Measurements from ENCODE around the gene MTRF1. TPM values are rescaled to one million over a fixed set of nuclear protein-coding genes. Genes with fewer than 3 reads are reported as not detected.

Gene MTRF1
- 10 to 100 TPM; 14.6 to 22.1 (median 16.9) TPM for polyA plus RNA-seq (ENCODE audit: insufficient read length in 4 of 4)

- peak; percentile 70 to 85 (median 74) for DNase-seq (ENCODE audit: low read depth in 4 of 4, low spot score in 3 of 4)
Measured at GRCh38 chr13:41263261-41263971, at the start of gene MTRF1. Gene MTRF1 (minus strand): TSS chr13:41263576. CDS start chr13:41260907, 2,669 bp downstream.

- DNase-seq (ENCODE audit: low read depth in 4 of 4, low spot score in 3 of 4): no peak
Measured at GRCh38 chr13:41313117-41313516, 49.7 kb upstream of the MTRF1 start.

GRCh38 chr13:41312176-41312500, 48.8 kb upstream of the MTRF1 start:
- peak in 2 of 4 donors; percentile 25 to 31 for DNase-seq (ENCODE audit: low read depth in 4 of 4, low spot score in 3 of 4)

GRCh38 chr13:41311406-41312175, 48.2 kb upstream of the MTRF1 start:
- peak in 3 of 4 donors; percentile 21 to 43 (median 24) for DNase-seq (ENCODE audit: low read depth in 4 of 4, low spot score in 3 of 4)

GRCh38 chr13:41310963-41311405, 47.6 kb upstream of the MTRF1 start, which contains the start of gene NAA16:
Gene NAA16 (plus strand): TSS chr13:41311267. CDS start chr13:41311529, 262 bp downstream.
- peak; percentile 83 to 89 (median 88) for DNase-seq (ENCODE audit: low read depth in 4 of 4, low spot score in 3 of 4)

- no peak for DNase-seq (ENCODE audit: low read depth in 4 of 4, low spot score in 3 of 4)
Measured at GRCh38 chr13:41307884-41308640, 44.7 kb upstream of the MTRF1 start.

GRCh38 chr13:41306271-41307145, 43.1 kb upstream of the MTRF1 start:
- no peak for DNase-seq (ENCODE audit: low read depth in 4 of 4, low spot score in 3 of 4)

- no peak for DNase-seq (ENCODE audit: low read depth in 4 of 4, low spot score in 3 of 4)
Measured at GRCh38 chr13:41304551-41304950, 41.2 kb upstream of the MTRF1 start.

GRCh38 chr13:41302743-41303142, 39.4 kb upstream of the MTRF1 start:
- DNase-seq (ENCODE audit: low read depth in 4 of 4, low spot score in 3 of 4): no peak

- no peak for DNase-seq (ENCODE audit: low read depth in 4 of 4, low spot score in 3 of 4)
Measured at GRCh38 chr13:41299316-41300094, 36.1 kb upstream of the MTRF1 start.

- no peak for DNase-seq (ENCODE audit: low read depth in 4 of 4, low spot score in 3 of 4)
Measured at GRCh38 chr13:41296879-41297646, 33.7 kb upstream of the MTRF1 start.

- DNase-seq (ENCODE audit: low read depth in 4 of 4, low spot score in 3 of 4): no peak
Measured at GRCh38 chr13:41295973-41296372, 32.6 kb upstream of the MTRF1 start.

- no peak for DNase-seq (ENCODE audit: low read depth in 4 of 4, low spot score in 3 of 4)
Measured at GRCh38 chr13:41294914-41295313, 31.5 kb upstream of the MTRF1 start.

GRCh38 chr13:41293272-41293671, 29.9 kb upstream of the MTRF1 start:
- no peak for DNase-seq (ENCODE audit: low read depth in 4 of 4, low spot score in 3 of 4)

- no peak for DNase-seq (ENCODE audit: low read depth in 4 of 4, low spot score in 3 of 4)
Measured at GRCh38 chr13:41291246-41291645, 27.9 kb upstream of the MTRF1 start.

- DNase-seq (ENCODE audit: low read depth in 4 of 4, low spot score in 3 of 4): no peak
Measured at GRCh38 chr13:41289463-41289881, 26.1 kb upstream of the MTRF1 start.

GRCh38 chr13:41286370-41286769, 23.0 kb upstream of the MTRF1 start:
- no peak for DNase-seq (ENCODE audit: low read depth in 4 of 4, low spot score in 3 of 4)

- DNase-seq (ENCODE audit: low read depth in 4 of 4, low spot score in 3 of 4): no peak
Measured at GRCh38 chr13:41284512-41285288, 21.3 kb upstream of the MTRF1 start.

Measured in left renal pelvis (tissue), 4 donors.